Measurements from ENCODE around the gene CCL11. TPM values are rescaled to one million over a fixed set of nuclear protein-coding genes. Genes with fewer than 3 reads are reported as not detected.

Gene CCL11
- total RNA-seq, 2 experiments from 2014 or later, result not detected

Other genes with a start within 250 kb of the CCL11 start
- not detected for gene CCL2, start 30.5 kb upstream of the CCL11 start, total RNA-seq
- gene CCL7, start 15.5 kb upstream of the CCL11 start, total RNA-seq, result not detected
- not detected for gene CCL8, start 33.7 kb downstream of the CCL11 start, total RNA-seq
- gene CCL13, start 70.7 kb downstream of the CCL11 start, total RNA-seq, result not detected
- under 1 TPM; 0.87 TPM for gene CCL1, start 77.5 kb downstream of the CCL11 start, total RNA-seq